Testis (tissue), 2 donors: ENCODE results near the gene GNAO1.

ENCODE experiments used
- POLR2A ChIP-seq: fragments of 450-650 bp; IDR thresholded peaks from one replicate; pipeline ENCODE4 v1.6.1; 2017; ENCODE audit warnings: antibody characterized with exemption, mild to moderate bottlenecking, moderate library complexity
- TF ChIP-seq, protein P1 (sequence below), 3 experiments: fragments of 450-650 bp in 2 of 3; fragments of 200-600 bp in 1 of 3; sonication (generic) in 1 of 3; IDR thresholded peaks; one replicate each; pipeline ENCODE4 v1.5.1; 2016 to 2019; ENCODE audit warnings: antibody characterized with exemption in 3 of 3, mild to moderate bottlenecking in 2 of 3, moderate library complexity in 1 of 3

DNA sequence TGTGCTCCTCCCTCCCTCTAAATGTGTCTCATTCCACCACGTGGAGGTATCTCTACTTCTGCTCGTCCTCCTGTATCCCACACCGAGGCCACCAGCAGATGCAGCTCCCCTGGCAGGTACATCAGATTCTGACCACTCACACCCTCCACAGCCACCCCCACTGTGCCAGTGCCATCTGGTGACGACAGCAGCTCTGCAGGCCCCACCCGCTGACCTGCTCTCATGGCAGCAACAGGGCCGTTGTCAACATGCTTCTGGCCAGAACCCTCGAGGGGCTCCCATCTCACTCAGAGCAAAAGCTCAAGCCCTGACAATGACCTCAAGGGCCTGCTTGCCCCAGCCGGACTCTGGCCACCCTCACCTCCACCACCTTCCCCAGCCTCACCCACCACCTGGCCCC is 140.6 kb downstream of the GNAO1 start:
- TF ChIP-seq, protein P1, sequence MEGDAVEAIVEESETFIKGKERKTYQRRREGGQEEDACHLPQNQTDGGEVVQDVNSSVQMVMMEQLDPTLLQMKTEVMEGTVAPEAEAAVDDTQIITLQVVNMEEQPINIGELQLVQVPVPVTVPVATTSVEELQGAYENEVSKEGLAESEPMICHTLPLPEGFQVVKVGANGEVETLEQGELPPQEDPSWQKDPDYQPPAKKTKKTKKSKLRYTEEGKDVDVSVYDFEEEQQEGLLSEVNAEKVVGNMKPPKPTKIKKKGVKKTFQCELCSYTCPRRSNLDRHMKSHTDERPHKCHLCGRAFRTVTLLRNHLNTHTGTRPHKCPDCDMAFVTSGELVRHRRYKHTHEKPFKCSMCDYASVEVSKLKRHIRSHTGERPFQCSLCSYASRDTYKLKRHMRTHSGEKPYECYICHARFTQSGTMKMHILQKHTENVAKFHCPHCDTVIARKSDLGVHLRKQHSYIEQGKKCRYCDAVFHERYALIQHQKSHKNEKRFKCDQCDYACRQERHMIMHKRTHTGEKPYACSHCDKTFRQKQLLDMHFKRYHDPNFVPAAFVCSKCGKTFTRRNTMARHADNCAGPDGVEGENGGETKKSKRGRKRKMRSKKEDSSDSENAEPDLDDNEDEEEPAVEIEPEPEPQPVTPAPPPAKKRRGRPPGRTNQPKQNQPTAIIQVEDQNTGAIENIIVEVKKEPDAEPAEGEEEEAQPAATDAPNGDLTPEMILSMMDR (IDR thresholded peaks at IDR 0.05) = no peak
- TF ChIP-seq POLR2A = no peak
